ENCODE results near the gene GRN. TPM values are rescaled to one million over a fixed set of nuclear protein-coding genes. Genes with fewer than 3 reads are reported as not detected.
"Not testable (repeated sequence)": the region's sequence is repeated elsewhere in the genome, so short reads cannot be mapped to it uniquely, and the experiment has no call there.

Gene GRN
- total RNA-seq, 3 donors from 2014 or later (not counting 1 experiment from before 2014, with no cell fraction given) = 42.4 to 69.8 (median 55.6) TPM

DNA sequence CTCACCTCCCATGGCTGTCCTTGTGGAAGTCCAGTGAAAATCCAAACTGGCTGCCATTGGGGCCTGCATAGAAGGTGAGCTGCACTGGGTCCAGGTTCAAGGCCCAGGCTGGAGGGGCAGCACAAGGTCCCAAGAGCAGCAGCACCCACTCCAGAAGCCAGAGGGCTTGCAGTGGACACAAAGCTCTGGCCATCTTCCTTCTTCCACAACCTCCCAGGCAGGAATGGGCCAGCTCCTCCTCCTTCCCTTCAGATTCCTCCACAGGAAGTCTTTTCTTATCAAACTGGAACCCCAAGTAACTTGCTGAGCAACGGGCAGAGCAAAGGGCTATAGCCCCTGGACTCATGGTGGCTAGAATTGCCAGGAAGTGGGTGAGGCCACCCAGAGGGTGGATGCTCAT lies 44.2 kb downstream of the GRN start, which contains the start of gene ITGA2B:
ITGA2B (minus strand) TSS at position 369 of the 400 bp plus-strand sequence; CDS start at position 193, 176 bp downstream.
- Histone ChIP-seq H3K36me3 (ENCODE audit: control insufficient read depth, insufficient read depth, low read length) (no peaks in the 10 kb centered on the region), H3K27ac (ENCODE audit: low read length) (no peak within 1 kb of the TSS), H3K27me3 (ENCODE audit: control insufficient read depth, insufficient read depth, low read length) (peaks cover 6% of the 10 kb centered on the region), H3K4me3 (ENCODE audit: low read length) (no peak within 1 kb of the TSS), H3K9me3 (ENCODE audit: control insufficient read depth, insufficient read depth, low read length) (no peaks in the 10 kb centered on the region), H3K4me1 (ENCODE audit: control insufficient read depth, insufficient read depth, low read length) (peaks cover 26% of the 10 kb centered on the region)
- H3K9me3 Mint-ChIP-seq = no peaks in the 10 kb centered on the region
- H3K27me3 Mint-ChIP-seq (ENCODE audit: low read depth in 2 of 2) = no peaks in the 10 kb centered on the region
- DNase-seq = no peak
- peak within 1 kb of the TSS in 1 of 2 donors; percentile 41 for H3K27ac Mint-ChIP-seq
- H3K4me1 Mint-ChIP-seq = peaks cover 21 to 33% of the 10 kb centered on the region in 2 donors
- intact Hi-C loops (cut with micrococcal nuclease) = no loop called here
- H3K36me3 Mint-ChIP-seq = no peaks in the 10 kb centered on the region
- peak in 1 of 3 donors; percentile 22 for ATAC-seq
- 14% methylated on average over 1 of the region's 1 CpG for WGBS (ENCODE audit: insufficient coverage)
- no peak within 1 kb of the TSS for H3K4me3 Mint-ChIP-seq
- no peak for TF ChIP-seq CTCF (IDR thresholded peaks at IDR 0.05)

DNA sequence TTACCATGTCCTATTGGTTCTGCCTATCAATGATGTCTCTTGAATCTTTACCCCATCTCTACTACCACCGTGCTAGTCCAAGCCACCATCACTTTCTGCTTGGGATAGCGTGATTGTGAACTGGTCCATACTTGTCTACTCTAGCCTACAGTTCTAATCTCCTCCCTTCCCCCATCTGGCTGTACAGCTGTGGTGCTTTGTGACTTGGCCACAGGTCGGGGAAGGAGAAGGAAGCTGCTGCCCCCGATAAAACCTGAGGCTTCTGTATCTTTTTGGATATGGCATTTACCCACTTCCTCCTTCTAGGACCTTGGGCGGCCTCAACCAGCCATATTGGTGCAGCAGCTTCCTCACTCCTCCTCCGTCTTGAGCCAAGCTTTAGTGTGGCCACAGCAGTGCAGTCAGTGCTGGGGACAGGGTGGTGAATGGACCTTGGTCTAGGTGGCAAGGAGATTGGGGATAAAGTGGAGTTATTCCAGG lies 44.7 kb downstream of the GRN start:
- H3K4me1 Mint-ChIP-seq = peaks cover 21 to 34% of the 10 kb centered on the region in 2 donors
- H3K4me3 Mint-ChIP-seq = no peak overlapping the region
- WGBS (ENCODE audit: insufficient coverage) = 11% methylated on average over 6 of the region's 6 CpGs
- Histone ChIP-seq H3K27ac (ENCODE audit: low read length) (no peak overlapping the region), H3K9me3 (ENCODE audit: control insufficient read depth, insufficient read depth, low read length) (no peaks in the 10 kb centered on the region), H3K4me1 (ENCODE audit: control insufficient read depth, insufficient read depth, low read length) (peaks cover 24% of the 10 kb centered on the region), H3K4me3 (ENCODE audit: low read length) (no peak overlapping the region), H3K27me3 (ENCODE audit: control insufficient read depth, insufficient read depth, low read length) (peaks cover 6% of the 10 kb centered on the region), H3K36me3 (ENCODE audit: control insufficient read depth, insufficient read depth, low read length) (no peaks in the 10 kb centered on the region)
- no peaks in the 10 kb centered on the region for H3K36me3 Mint-ChIP-seq
- intact Hi-C loops (cut with micrococcal nuclease) = no loop called here
- H3K27me3 Mint-ChIP-seq (ENCODE audit: low read depth in 2 of 2) = no peaks in the 10 kb centered on the region
- TF ChIP-seq CTCF (IDR thresholded peaks at IDR 0.05) = no peak
- ATAC-seq (peak in 1 of 3 donors; percentile 66), DNase-seq (no peak)
- peak overlapping the region in 1 of 2 donors; percentile 41 for H3K27ac Mint-ChIP-seq
- H3K9me3 Mint-ChIP-seq = no peaks in the 10 kb centered on the region

DNA sequence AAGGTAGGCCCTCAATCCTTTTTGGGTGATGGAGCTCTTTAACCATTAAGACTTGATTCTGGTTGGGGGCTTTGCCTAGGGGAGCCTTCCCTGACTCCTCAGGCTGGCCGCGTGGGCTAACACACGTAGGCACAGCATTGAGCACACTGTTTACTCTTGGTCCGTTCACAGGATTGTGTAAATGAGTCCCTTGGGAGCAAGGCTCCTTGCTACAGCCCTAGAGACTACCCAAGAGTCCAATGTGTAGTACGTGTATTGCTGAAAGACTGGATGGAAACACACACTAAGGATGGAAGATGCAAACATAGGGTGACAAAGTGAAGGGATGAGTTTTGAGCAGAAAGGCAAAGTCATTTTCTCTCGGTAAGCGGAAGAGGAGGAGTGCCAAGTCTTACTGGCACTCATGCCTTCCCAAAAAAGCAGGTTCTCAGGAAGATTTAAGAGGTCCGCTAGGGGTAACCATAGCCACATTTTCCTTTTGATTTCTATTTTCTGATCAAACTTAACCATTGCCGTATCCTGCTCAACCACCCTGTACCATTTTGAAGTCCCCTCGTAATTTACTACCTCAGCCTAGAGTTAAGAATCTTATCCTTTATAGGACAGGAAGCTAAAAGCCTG lies 45.3 kb downstream of the GRN start:
- intact Hi-C loops (cut with micrococcal nuclease) = no loop called here
- 71% methylated on average over 10 of the region's 10 CpGs for WGBS (ENCODE audit: insufficient coverage)
- no peak overlapping the region for H3K27ac Mint-ChIP-seq

DNA sequence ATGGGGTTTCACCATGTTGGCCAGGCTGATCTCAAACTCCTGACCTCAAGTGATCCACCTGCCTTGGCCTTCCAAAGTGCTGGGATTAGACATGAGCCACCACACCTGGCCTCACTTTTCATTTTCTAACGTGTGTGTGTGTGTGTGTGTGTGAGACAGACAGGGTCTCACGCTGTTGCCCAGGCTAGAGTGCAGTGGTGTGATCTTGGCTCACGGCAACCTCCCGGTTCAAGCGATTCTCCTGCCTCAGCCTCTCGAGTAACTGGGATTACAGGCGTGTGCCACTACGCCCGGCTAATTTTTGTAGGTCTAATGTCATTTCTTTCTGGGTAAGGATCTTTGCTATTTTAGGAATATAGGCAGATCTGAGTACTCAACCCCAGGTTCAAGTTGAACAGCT lies 49.0 kb downstream of the GRN start:
- intact Hi-C loops (cut with micrococcal nuclease); H3K27me3 Mint-ChIP-seq (ENCODE audit: low read depth in 2 of 2); H3K4me3 Mint-ChIP-seq; H3K9me3 ChIP-seq (ENCODE audit: control insufficient read depth, insufficient read depth, low read length); H3K27ac Mint-ChIP-seq; ATAC-seq; H3K27me3 ChIP-seq (ENCODE audit: control insufficient read depth, insufficient read depth, low read length); H3K27ac ChIP-seq (ENCODE audit: low read length); H3K9me3 Mint-ChIP-seq; H3K4me3 ChIP-seq (ENCODE audit: low read length); H3K36me3 Mint-ChIP-seq; DNase-seq; H3K4me1 ChIP-seq (ENCODE audit: control insufficient read depth, insufficient read depth, low read length): not testable (repeated sequence)
- H3K36me3 ChIP-seq (ENCODE audit: control insufficient read depth, insufficient read depth, low read length) = peaks cover 20% of the 10 kb centered on the region
- 98% methylated on average over 9 of the region's 9 CpGs for WGBS (ENCODE audit: insufficient coverage)
- H3K4me1 Mint-ChIP-seq = peaks cover 11 to 21% of the 10 kb centered on the region in 2 donors

More for the DNA sequence above, 45.3 kb downstream of the GRN start:
- DNase-seq (no peak), ATAC-seq (no peak)
- H3K36me3 Mint-ChIP-seq = no peaks in the 10 kb centered on the region
- H3K9me3 ChIP-seq (ENCODE audit: control insufficient read depth, insufficient read depth, low read length) = no peaks in the 10 kb centered on the region
- no peak overlapping the region for H3K4me3 Mint-ChIP-seq
- no peak overlapping the region for H3K4me3 ChIP-seq (ENCODE audit: low read length)
- H3K9me3 Mint-ChIP-seq = no peaks in the 10 kb centered on the region
- H3K27me3 Mint-ChIP-seq (ENCODE audit: low read depth in 2 of 2) = no peaks in the 10 kb centered on the region
- peaks cover 3% of the 10 kb centered on the region for H3K27me3 ChIP-seq (ENCODE audit: control insufficient read depth, insufficient read depth, low read length)
- no peaks in the 10 kb centered on the region for H3K36me3 ChIP-seq (ENCODE audit: control insufficient read depth, insufficient read depth, low read length)
- H3K4me1 Mint-ChIP-seq = peaks cover 21 to 33% of the 10 kb centered on the region in 2 donors
- peaks cover 19% of the 10 kb centered on the region for H3K4me1 ChIP-seq (ENCODE audit: control insufficient read depth, insufficient read depth, low read length)
- H3K27ac ChIP-seq (ENCODE audit: low read length) = no peak overlapping the region
- no peak for TF ChIP-seq CTCF (IDR thresholded peaks at IDR 0.05)

Data from natural killer cell (primary cell).